ENCODE data around the gene GPAT3. TPM values are rescaled to one million over a fixed set of nuclear protein-coding genes. Genes with fewer than 3 reads are reported as not detected.
"Not testable (repeated sequence)": the region's sequence is repeated elsewhere in the genome, so short reads cannot be mapped to it uniquely, and the experiment has no call there.

Gene GPAT3
- total RNA-seq, 1 experiment from 2014 or later = 7.8 TPM

- in situ Hi-C loops (cut with HindIII; ENCODE audit: low sequenced_read_pairs) = no loop called here
- DNase-seq (ENCODE audit: low spot score) = no peak
Observed at GRCh38 chr4:83546786-83547185, 10.9 kb downstream of the GPAT3 start.

- DNase-seq (ENCODE audit: low spot score) = no peak
- in situ Hi-C loops (cut with HindIII; ENCODE audit: low sequenced_read_pairs) = no loop called here
Observed at GRCh38 chr4:83548151-83548905, 12.4 kb downstream of the GPAT3 start.

- in situ Hi-C loops (cut with HindIII; ENCODE audit: low sequenced_read_pairs) = no loop called here
- no peak for DNase-seq (ENCODE audit: low spot score)
Observed at GRCh38 chr4:83552083-83552482, 16.2 kb downstream of the GPAT3 start.

- in situ Hi-C loops (cut with HindIII; ENCODE audit: low sequenced_read_pairs) = no loop called here
- no peak for DNase-seq (ENCODE audit: low spot score)
Observed at GRCh38 chr4:83552924-83553323, 17.0 kb downstream of the GPAT3 start.

- no peak for DNase-seq (ENCODE audit: low spot score)
- in situ Hi-C loops (cut with HindIII; ENCODE audit: low sequenced_read_pairs) = no loop called here
Observed at GRCh38 chr4:83556006-83556707, 20.2 kb downstream of the GPAT3 start.

GRCh38 chr4:83556816-83557215, 20.9 kb downstream of the GPAT3 start:
- no peak for DNase-seq (ENCODE audit: low spot score)
- in situ Hi-C loops (cut with HindIII; ENCODE audit: low sequenced_read_pairs) = no loop called here

- in situ Hi-C loops (cut with HindIII; ENCODE audit: low sequenced_read_pairs) = no loop called here
Observed at GRCh38 chr4:83558059-83558653, 22.2 kb downstream of the GPAT3 start.

GRCh38 chr4:83558680-83559079, 22.8 kb downstream of the GPAT3 start:
- no peak for DNase-seq (ENCODE audit: low spot score)

More at GRCh38 chr4:83558059-83558653, 22.2 kb downstream of the GPAT3 start:
- no peak for DNase-seq (ENCODE audit: low spot score)

GRCh38 chr4:83560523-83560922, 24.6 kb downstream of the GPAT3 start:
- DNase-seq (ENCODE audit: low spot score) = no peak
- in situ Hi-C loops (cut with HindIII; ENCODE audit: low sequenced_read_pairs) = no loop called here

More at GRCh38 chr4:83558680-83559079, 22.8 kb downstream of the GPAT3 start:
- in situ Hi-C loops (cut with HindIII; ENCODE audit: low sequenced_read_pairs) = no loop called here

- in situ Hi-C loops (cut with HindIII; ENCODE audit: low sequenced_read_pairs) = no loop called here
- DNase-seq (ENCODE audit: low spot score) = no peak
Observed at GRCh38 chr4:83561381-83561780, 25.5 kb downstream of the GPAT3 start.

GRCh38 chr4:83563998-83564397, 28.1 kb downstream of the GPAT3 start:
- no peak for DNase-seq (ENCODE audit: low spot score)
- in situ Hi-C loops (cut with HindIII; ENCODE audit: low sequenced_read_pairs) = no loop called here

- no peak for DNase-seq (ENCODE audit: low spot score)
- in situ Hi-C loops (cut with HindIII; ENCODE audit: low sequenced_read_pairs) = no loop called here
Observed at GRCh38 chr4:83568062-83568461, 32.2 kb downstream of the GPAT3 start.

GRCh38 chr4:83569429-83569828, 33.5 kb downstream of the GPAT3 start:
- DNase-seq (ENCODE audit: low spot score) = no peak
- in situ Hi-C loops (cut with HindIII; ENCODE audit: low sequenced_read_pairs) = no loop called here

- no peak for DNase-seq (ENCODE audit: low spot score)
- in situ Hi-C loops (cut with HindIII; ENCODE audit: low sequenced_read_pairs) = no loop called here
Observed at GRCh38 chr4:83569987-83570386, 34.1 kb downstream of the GPAT3 start.

- DNase-seq (ENCODE audit: low spot score) = no peak
- in situ Hi-C loops (cut with HindIII; ENCODE audit: low sequenced_read_pairs) = no loop called here
Observed at GRCh38 chr4:83572848-83573247, 36.9 kb downstream of the GPAT3 start.

- no peak for DNase-seq (ENCODE audit: low spot score)
- in situ Hi-C loops (cut with HindIII; ENCODE audit: low sequenced_read_pairs) = no loop called here
Observed at GRCh38 chr4:83574247-83574646, 38.3 kb downstream of the GPAT3 start.

GRCh38 chr4:83576237-83576636, 40.3 kb downstream of the GPAT3 start:
- in situ Hi-C loops (cut with HindIII; ENCODE audit: low sequenced_read_pairs); DNase-seq (ENCODE audit: low spot score): not testable (repeated sequence)

- DNase-seq (ENCODE audit: low spot score) = no peak
- in situ Hi-C loops (cut with HindIII; ENCODE audit: low sequenced_read_pairs) = no loop called here
Observed at GRCh38 chr4:83581411-83582288, 45.7 kb downstream of the GPAT3 start.

GRCh38 chr4:83582289-83582785, 46.4 kb downstream of the GPAT3 start:
- DNase-seq (ENCODE audit: low spot score) = peak; percentile 68
- in situ Hi-C loops (cut with HindIII; ENCODE audit: low sequenced_read_pairs) = no loop called here
